GM12891 (cell line): ENCODE data around the gene TTC29.

ENCODE experiments used
- PAX5 ChIP-seq: IDR thresholded peaks from 2 replicates; pipeline ENCODE4 v1.6.1; 2011; ENCODE audit warnings: low read length, moderate library complexity, mild to moderate bottlenecking; ENCODE audit not compliant: insufficient read depth, severe bottlenecking
- POLR2A ChIP-seq: IDR thresholded peaks from 2 replicates; pipeline ENCODE4 v1.6.1; 2011; ENCODE audit warnings: low read depth, low read length, control low read depth

DNA sequence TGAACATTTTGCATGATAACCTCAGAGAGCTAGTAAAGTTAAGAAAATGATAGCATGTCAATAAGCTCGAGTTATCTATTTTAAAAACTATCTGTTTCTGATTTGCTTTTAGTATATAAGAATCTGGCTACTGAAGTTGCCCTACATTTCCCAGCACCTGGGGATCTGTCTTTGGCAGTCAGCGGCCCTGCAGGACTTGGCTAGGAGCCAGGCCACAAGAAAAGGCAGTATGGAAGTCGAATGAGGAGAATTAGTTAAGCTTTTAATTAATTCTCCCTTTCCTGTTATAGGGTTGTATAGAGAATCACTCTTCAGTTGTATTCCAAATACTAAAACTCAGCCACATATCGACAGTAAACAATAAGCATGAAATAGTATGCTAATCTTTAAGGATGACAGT is 284.3 kb downstream of the TTC29 start:
- TF ChIP-seq POLR2A (no peak), PAX5 (no peak)
